HepG2 (cell line): ENCODE results near the gene BSG. TPM values are rescaled to one million over a fixed set of nuclear protein-coding genes. Genes with fewer than 3 reads are reported as not detected.

Experiments used
- AKNA ChIP-seq: sonication (generic); formaldehyde crosslinking; IDR thresholded peaks from 2 replicates; pipeline ENCODE4 v1.4.0; 2020; ENCODE audit warnings: missing genetic modification reagents, borderline replicate concordance
- FOSL1 ChIP-seq: sonication (generic); formaldehyde crosslinking; IDR thresholded peaks from 2 replicates; pipeline ENCODE4 v1.9.0; 2021; ENCODE audit warnings: missing genetic modification reagents, borderline replicate concordance
- HINFP ChIP-seq: sonication (generic); formaldehyde crosslinking; IDR thresholded peaks from 2 replicates; pipeline ENCODE4 v1.4.0; 2020; ENCODE audit warnings: low read depth, mild to moderate bottlenecking, missing genetic modification reagents
- HOXA3 ChIP-seq: sonication (generic); formaldehyde crosslinking; IDR thresholded peaks from 2 replicates; pipeline ENCODE4 v1.5.0; 2020; ENCODE audit warnings: missing genetic modification reagents
- KDM1A ChIP-seq: IDR thresholded peaks from 2 replicates; pipeline ENCODE4 v1.6.1; 2016; ENCODE audit warnings: missing compliant biosample characterization
- MAF1 ChIP-seq: sonication (generic); formaldehyde crosslinking; IDR thresholded peaks from 2 replicates; pipeline ENCODE4 v1.5.0; 2020; ENCODE audit warnings: missing genetic modification reagents, borderline replicate concordance
- MLXIP ChIP-seq: sonication (generic); formaldehyde crosslinking; IDR thresholded peaks from 2 replicates; pipeline ENCODE4 v1.9.0; 2021; ENCODE audit warnings: missing genetic modification reagents, borderline replicate concordance
- MNT ChIP-seq: fragments of 450-650 bp; IDR thresholded peaks from 2 replicates; pipeline ENCODE4 v1.6.1; 2016
- NCOA1 ChIP-seq: sonication (generic); formaldehyde crosslinking; IDR thresholded peaks from 2 replicates; pipeline ENCODE4 v1.9.0; 2021; ENCODE audit warnings: missing genetic modification reagents
- SP2 ChIP-seq: sonication (generic); formaldehyde crosslinking; IDR thresholded peaks from 2 replicates; pipeline ENCODE4 v1.5.1; 2020; ENCODE audit warnings: mild to moderate bottlenecking, missing genetic modification reagents
- SP4 ChIP-seq: sonication (generic); formaldehyde crosslinking; IDR thresholded peaks from 2 replicates; pipeline ENCODE4 v1.8.1; 2023; ENCODE audit warnings: mild to moderate bottlenecking, missing genetic modification reagents
- TCF7 ChIP-seq: sonication (generic); IDR thresholded peaks from 2 replicates; pipeline ENCODE4 v1.6.1; 2016; ENCODE audit warnings: antibody characterized with exemption, low read depth
- THAP7 ChIP-seq: sonication (generic); formaldehyde crosslinking; IDR thresholded peaks from 2 replicates; pipeline ENCODE4 v1.8.1; 2023; ENCODE audit warnings: mild to moderate bottlenecking, missing genetic modification reagents
- ZBTB26 ChIP-seq: IDR thresholded peaks from 2 replicates; pipeline ENCODE4 v1.6.1; 2016; ENCODE audit warnings: missing compliant biosample characterization, missing genetic modification reagents, borderline replicate concordance
- ZFAT ChIP-seq: sonication (generic); formaldehyde crosslinking; conservative IDR thresholded peaks from 2 replicates; pipeline ENCODE4 v1.8.1; 2023; ENCODE audit warnings: missing genetic modification reagents, inconsistent platforms
- ZNF180 ChIP-seq: sonication (generic); formaldehyde crosslinking; IDR thresholded peaks from 2 replicates; pipeline ENCODE4 v1.4.0; 2020; ENCODE audit warnings: low read depth, missing genetic modification reagents, borderline replicate concordance
- ZNF451 ChIP-seq: sonication (generic); formaldehyde crosslinking; IDR thresholded peaks from 2 replicates; pipeline ENCODE4 v1.5.0; 2020; ENCODE audit warnings: mild to moderate bottlenecking, missing genetic modification reagents
- ZNF652 ChIP-seq: IDR thresholded peaks from 2 replicates; pipeline ENCODE4 v1.6.1; 2016; ENCODE audit warnings: low read depth, borderline replicate concordance
- polyA plus RNA-seq, 8 experiments: library from polyadenylated mRNA; depleted of rRNA in 3 of 8; stranded (reverse) in 7 of 8; unstranded in 1 of 8; fragments of >200 nt; fragmentation: Illumina TruSeq in 4 of 8; extraction: Trizol in 4 of 8; gene quantifications; 2 replicates each; pipeline versions ENCODE4 v1.2.1 to v1.2.3, GENCODE V29; 2011 to 2016; ENCODE audit warnings: low read depth in 4 of 8, missing spikeins in 1 of 8, mixed read lengths in 1 of 8; ENCODE audit not compliant: insufficient read depth in 1 of 8
- total RNA-seq, 5 experiments: library from RNA; depleted of rRNA; stranded (reverse); fragments of >200 nt; fragmentation: Illumina TruSeq; extraction: Trizol; gene quantifications; 2 replicates each; pipeline ENCODE4 v1.2.3, GENCODE V29; 2016; ENCODE audit warnings: low read depth in 1 of 5

BSG gene
- total and polyA plus RNA-seq, 2 of the 13 experiments (the other 11 are each of a cell fraction or from before 2014, with no cell fraction given) = 309 to 754 TPM

GRCh38 chr19:566403-566802, 6.0 kb upstream of the BSG start (continued):
- TF ChIP-seq THAP7 (no peak), HINFP (CRISPR knock-in tag) (no peak), MNT (no peak), MAF1 (no peak), AKNA (CRISPR knock-in tag) (no peak), HOXA3 (CRISPR knock-in tag) (peak; percentile 9; the same call in 1 of the 2 replicates), ZNF180 (CRISPR knock-in tag) (no peak), KDM1A (CRISPR knock-in tag) (no peak), SP2 (no peak), FOSL1 (CRISPR knock-in tag) (no peak), MLXIP (no peak), ZBTB26 (CRISPR knock-in tag) (no peak), SP4 (no peak), ZNF451 (CRISPR knock-in tag) (no peak), TCF7 (peak; percentile 29; the same call in 1 of the 2 replicates), ZNF652 (CRISPR knock-in tag) (peak; percentile 55; the same call in 1 of the 2 replicates), ZFAT (no peak), NCOA1 (CRISPR knock-in tag) (no peak)
